Natural killer cell (primary cell): ENCODE measurements around the gene BRAT1. TPM values are rescaled to one million over a fixed set of nuclear protein-coding genes. Genes with fewer than 3 reads are reported as not detected.

Source experiments
- ATAC-seq, 3 donors: fragments of 150-1000 bp in 2 of 3; fragments of 200-7000 bp in 1 of 3; cut with Tn5 transposase; 1 replicate in 1 of 3; 2 replicates in 2 of 3; pipeline ENCODE4 v1.10.0; 2021; ENCODE audit warnings: mild to moderate bottlenecking in 2 of 3, moderate library complexity in 2 of 3
- DNase-seq, 2 donors: peaks; one replicate each; pipeline versions ENCODE4 v3.0.0 to v3.0.0-alpha.2; 2013 to 2021; ENCODE audit warnings: mixed read lengths in 1 of 2
- H3K27ac ChIP-seq: one replicate; pipeline ENCODE4 v1.5.1; 2013; ENCODE audit warnings: mild to moderate bottlenecking, low read length
- H3K27me3 ChIP-seq: one replicate; pipeline ENCODE4 v1.6.1; 2013; ENCODE audit warnings: low read length; ENCODE audit not compliant: control insufficient read depth, insufficient read depth
- H3K36me3 ChIP-seq: one replicate; pipeline ENCODE4 v1.6.1; 2013; ENCODE audit warnings: low read length; ENCODE audit not compliant: control insufficient read depth, insufficient read depth
- H3K4me1 ChIP-seq: one replicate; pipeline ENCODE4 v1.6.1; 2013; ENCODE audit warnings: low read length; ENCODE audit not compliant: control insufficient read depth, insufficient read depth
- H3K4me3 ChIP-seq: one replicate; pipeline ENCODE4 v1.5.1; 2013; ENCODE audit warnings: low read length
- H3K9me3 ChIP-seq: one replicate; pipeline ENCODE4 v1.6.1; 2013; ENCODE audit warnings: low read length; ENCODE audit not compliant: control insufficient read depth, insufficient read depth
- H3K27ac Mint-ChIP-seq, 2 donors: one replicate each; pipeline ENCODE4 v1.8.0; 2022; ENCODE audit warnings: mild to moderate bottlenecking in 2 of 2, mixed read lengths in 2 of 2, moderate library complexity in 1 of 2
- H3K27me3 Mint-ChIP-seq, 2 donors: one replicate each; pipeline ENCODE4 v1.8.0; 2022; ENCODE audit warnings: low read depth in 2 of 2, mixed read lengths in 2 of 2
- H3K36me3 Mint-ChIP-seq: one replicate; pipeline ENCODE4 v1.8.0; 2022; ENCODE audit warnings: mixed read lengths
- H3K4me1 Mint-ChIP-seq, 2 donors: one replicate each; pipeline ENCODE4 v1.8.0; 2022; ENCODE audit warnings: mixed read lengths in 2 of 2
- H3K4me3 Mint-ChIP-seq: one replicate; pipeline ENCODE4 v1.8.0; 2022; ENCODE audit warnings: mild to moderate bottlenecking, moderate library complexity, mixed read lengths
- H3K9me3 Mint-ChIP-seq, 2 donors: one replicate each; pipeline ENCODE4 v1.8.0; 2022; ENCODE audit warnings: mixed read lengths in 2 of 2
- CTCF ChIP-seq: fragments of 200-600 bp; IDR thresholded peaks from one replicate; pipeline ENCODE4 v1.8.0; 2022; ENCODE audit warnings: antibody characterized with exemption
- WGBS: methylation state at CpG from one replicate; pipeline ENCODE4 v1.1.7; 2013; ENCODE audit warnings: missing lambda C conversion rate; ENCODE audit not compliant: insufficient coverage; 5-methylcytosine and 5-hydroxymethylcytosine counted together
- intact Hi-C: fragments of 100-400 bp; cut with micrococcal nuclease; formaldehyde crosslinking; loops from one replicate; pipeline ENCODE4 v1.14.2; 2022
- total RNA-seq, 4 donors: library from RNA; stranded (reverse); fragments of 120-200 nt in 1 of 4; gene quantifications; one replicate each; pipeline versions ENCODE4 v1.2.3 to v1.2.4, GENCODE V29; 2013 to 2022

Gene BRAT1
- total RNA-seq, 3 donors from 2014 or later (not counting 1 experiment from before 2014, with no cell fraction given), result 24.9 to 26.7 (median 25.6) TPM

GRCh38 chr7:2495418-2496299 is 59.7 kb downstream of the BRAT1 start:
- WGBS, result 86% methylated on average over 21 of the region's 25 CpGs
- ATAC-seq, result no peak

GRCh38 chr7:2494191-2495130 is 60.9 kb downstream of the BRAT1 start:
- H3K4me1 ChIP-seq, result peaks cover 5% of the 10 kb centered on the region
- no peak for ATAC-seq
- Mint-ChIP-seq H3K9me3 (peaks cover 0 to 11% of the 10 kb centered on the region in 2 donors), H3K27ac (no peak overlapping the region), H3K4me3 (no peak overlapping the region), H3K4me1 (no peaks in the 10 kb centered on the region), H3K27me3 (peaks cover 0 to 17% of the 10 kb centered on the region in 2 donors), H3K36me3 (no peaks in the 10 kb centered on the region)
- TF ChIP-seq CTCF, result no peak
- H3K4me3 ChIP-seq, result no peak overlapping the region
- peaks cover 7% of the 10 kb centered on the region for H3K27me3 ChIP-seq
- H3K27ac ChIP-seq, result no peak overlapping the region
- H3K9me3 ChIP-seq, result no peaks in the 10 kb centered on the region
- H3K36me3 ChIP-seq, result no peaks in the 10 kb centered on the region
- 63% methylated on average over 32 of the region's 32 CpGs for WGBS
- intact Hi-C loops, result no loop called here
- no peak for DNase-seq

More at GRCh38 chr7:2495418-2496299, 59.7 kb downstream of the BRAT1 start:
- no peak overlapping the region for H3K4me3 Mint-ChIP-seq
- H3K4me1 Mint-ChIP-seq, result peaks cover 0 to 4% of the 10 kb centered on the region in 2 donors
- H3K27me3 Mint-ChIP-seq, result peaks cover 0 to 15% of the 10 kb centered on the region in 2 donors
- Histone ChIP-seq H3K9me3 (no peaks in the 10 kb centered on the region), H3K36me3 (no peaks in the 10 kb centered on the region), H3K27ac (no peak overlapping the region), H3K4me3 (no peak overlapping the region), H3K4me1 (peaks cover 5% of the 10 kb centered on the region), H3K27me3 (peaks cover 7% of the 10 kb centered on the region)
- TF ChIP-seq CTCF, result no peak
- no peak for DNase-seq
- H3K9me3 Mint-ChIP-seq, result peaks cover 0 to 11% of the 10 kb centered on the region in 2 donors
- H3K36me3 Mint-ChIP-seq, result no peaks in the 10 kb centered on the region
- intact Hi-C loops, result no loop called here
- no peak overlapping the region for H3K27ac Mint-ChIP-seq

- Mint-ChIP-seq H3K4me1 (peaks cover 0 to 9% of the 10 kb centered on the region in 2 donors), H3K27ac (no peak overlapping the region), H3K36me3 (no peaks in the 10 kb centered on the region), H3K4me3 (no peak overlapping the region), H3K27me3 (peaks cover 0 to 17% of the 10 kb centered on the region in 2 donors), H3K9me3 (peaks cover 0 to 11% of the 10 kb centered on the region in 2 donors)
- no peaks in the 10 kb centered on the region for H3K9me3 ChIP-seq
- no peak for ATAC-seq
- peaks cover 5% of the 10 kb centered on the region for H3K4me1 ChIP-seq
- H3K27ac ChIP-seq, result no peak overlapping the region
- WGBS, result 80% methylated on average over 10 of the region's 11 CpGs
- H3K36me3 ChIP-seq, result no peaks in the 10 kb centered on the region
- DNase-seq, result no peak
- H3K4me3 ChIP-seq, result no peak overlapping the region
- intact Hi-C loops, result no loop called here
- peaks cover 7% of the 10 kb centered on the region for H3K27me3 ChIP-seq
- no peak for TF ChIP-seq CTCF
Measured at GRCh38 chr7:2493205-2494164, 61.8 kb downstream of the BRAT1 start.
